Activated CD4-positive, alpha-beta T cell treated with anti-CD3 and anti-CD28 coated beads for 48 hours (primary cell): ENCODE results near the gene ZBTB16.

Experiments
- DNase-seq: peaks from one replicate; pipeline ENCODE4 v3.0.0-alpha.2; 2020

The ZBTB16 gene

DNA sequence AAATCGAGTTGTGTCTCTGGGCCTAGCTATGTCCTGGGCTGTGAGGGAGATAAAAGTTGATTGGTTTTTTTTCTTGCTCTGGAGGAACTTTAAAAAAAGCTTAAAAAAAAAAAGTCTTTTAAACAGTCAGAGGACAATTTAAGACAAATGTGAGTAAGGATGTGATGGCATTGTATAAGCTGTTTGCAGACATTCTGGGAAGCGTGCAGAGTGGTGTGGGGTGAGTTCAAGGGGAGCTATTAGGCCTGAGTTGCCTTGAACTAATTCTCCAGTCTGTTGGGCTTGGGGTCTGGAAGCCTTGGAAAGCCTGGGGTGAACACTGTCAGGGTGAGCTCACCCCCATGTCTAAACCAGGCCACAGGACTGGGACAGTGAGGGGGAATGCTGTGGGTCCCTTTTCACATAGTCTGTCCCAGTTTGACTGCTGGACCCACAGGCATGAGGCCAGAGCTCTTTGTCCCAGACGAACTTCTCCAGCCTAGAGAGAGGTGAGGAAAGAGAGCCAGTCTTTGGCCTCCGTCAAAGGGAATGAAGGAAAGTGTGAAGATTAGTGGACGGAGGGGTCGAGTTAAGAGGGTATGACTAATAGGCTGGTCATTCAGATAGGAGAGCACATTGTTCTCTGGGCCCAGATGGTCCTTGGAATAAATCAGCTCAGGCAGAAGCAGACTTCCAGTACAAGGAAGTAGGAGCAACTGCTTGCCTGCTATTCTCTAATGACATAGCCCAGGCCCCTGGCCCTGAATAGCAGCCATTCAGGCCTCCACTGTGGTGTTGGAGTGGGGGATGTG, 160.2 kb downstream of the ZBTB16 start:
- DNase-seq: no peak

DNA sequence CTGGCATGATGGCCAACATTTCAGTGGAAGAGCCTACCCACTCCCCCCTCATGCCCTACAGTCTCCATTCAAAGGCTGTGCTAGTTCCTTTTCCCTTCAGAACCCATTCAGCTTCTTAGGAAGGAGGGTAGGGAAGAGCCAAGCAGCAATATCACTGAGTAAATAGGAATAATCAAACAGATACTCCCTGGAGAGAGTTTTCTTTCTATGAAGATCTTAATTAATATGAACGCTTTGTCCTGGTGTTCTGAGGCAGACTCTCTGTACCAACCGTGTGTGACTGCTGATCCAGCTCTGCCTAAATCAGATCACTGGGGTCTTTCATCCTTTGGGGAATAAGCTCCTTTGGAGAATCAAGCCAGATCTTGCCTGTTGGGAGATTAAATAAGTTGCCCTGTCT, 161.5 kb downstream of the ZBTB16 start:
- no peak for DNase-seq

DNA sequence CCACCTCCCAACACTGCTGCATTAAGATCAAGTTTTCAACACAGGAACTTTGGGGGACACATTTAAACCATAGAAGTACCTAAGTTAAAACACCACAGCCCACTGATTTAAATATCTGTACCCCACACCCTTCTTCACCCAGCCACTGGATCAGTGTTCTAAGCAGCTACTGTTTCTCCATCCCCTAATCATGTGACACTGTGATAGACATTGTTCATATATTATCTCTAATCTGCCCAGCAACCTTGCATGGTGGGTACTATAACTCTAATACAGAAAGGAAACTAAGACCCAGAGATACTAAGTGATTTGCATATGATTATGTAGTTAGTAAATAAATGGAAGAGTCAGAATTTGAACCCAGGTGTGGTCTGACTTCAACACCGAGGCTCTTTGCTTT, 166.2 kb downstream of the ZBTB16 start:
- no peak for DNase-seq

DNA sequence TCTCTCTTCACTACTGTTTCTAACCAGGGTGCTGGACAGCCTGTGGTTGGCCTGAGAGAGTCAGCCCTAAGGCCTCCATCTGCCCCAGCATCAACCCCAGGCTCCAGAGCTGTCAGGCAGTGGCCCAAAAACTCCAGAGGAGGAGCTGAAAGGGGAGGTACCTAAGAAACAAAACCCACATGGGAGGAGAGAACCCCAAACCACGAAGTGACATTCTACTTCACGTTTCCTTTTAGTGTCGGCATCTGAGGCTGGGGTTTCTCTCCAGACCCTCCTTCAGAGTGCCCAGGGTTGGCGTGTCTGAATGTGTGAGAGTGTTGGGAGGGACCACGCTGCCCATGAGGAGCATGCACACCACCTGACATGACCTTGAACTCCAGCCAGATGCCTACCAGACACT, 166.8 kb downstream of the ZBTB16 start:
- DNase-seq: no peak

DNA sequence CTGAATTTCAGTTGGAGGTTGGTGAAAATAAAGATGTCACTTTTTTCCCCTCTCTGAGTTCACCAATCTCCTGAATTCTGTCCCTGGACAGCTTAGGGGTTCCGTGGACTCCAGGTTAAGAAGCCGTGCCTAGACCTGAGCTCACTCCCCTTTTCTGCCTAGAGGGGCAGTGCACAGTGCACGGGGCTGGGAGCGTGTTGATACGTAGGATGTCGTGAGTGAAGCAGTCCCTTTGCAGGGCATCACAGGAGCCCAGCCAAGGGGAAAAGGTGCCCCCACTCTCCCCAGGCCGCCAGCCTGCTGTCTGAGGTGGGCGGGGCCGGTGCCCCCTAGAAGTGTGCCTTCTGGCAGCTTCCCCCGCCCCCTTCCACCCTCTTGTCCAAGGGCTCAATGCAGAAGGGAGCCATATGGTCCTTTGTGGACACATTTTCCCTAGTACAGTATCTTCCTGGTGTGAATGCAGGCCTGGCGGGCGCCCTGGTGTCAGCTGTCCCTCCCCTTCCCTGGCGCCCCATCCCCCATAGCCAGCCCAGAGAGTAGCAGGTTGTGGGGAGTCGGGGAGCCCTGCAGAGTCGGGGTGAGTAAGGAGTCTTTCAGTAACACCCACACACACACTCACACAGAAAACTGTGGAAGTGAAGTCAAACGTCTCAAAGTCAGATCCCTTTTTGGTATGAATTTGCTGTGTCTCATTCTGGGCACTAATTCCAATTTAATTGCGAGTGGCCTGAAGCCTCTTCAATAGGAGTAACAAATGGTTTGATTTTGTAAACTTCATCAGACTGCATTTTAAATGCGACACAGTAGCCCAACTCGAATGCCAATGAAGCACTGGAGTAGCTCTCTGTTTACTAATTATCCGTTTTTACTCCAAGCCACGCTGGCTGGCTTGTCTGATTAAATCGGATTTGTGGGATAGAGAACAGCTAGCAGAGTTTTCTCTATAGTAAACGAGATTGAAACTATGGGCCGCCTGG, 169.2 kb downstream of the ZBTB16 start:
- DNase-seq: no peak

DNA sequence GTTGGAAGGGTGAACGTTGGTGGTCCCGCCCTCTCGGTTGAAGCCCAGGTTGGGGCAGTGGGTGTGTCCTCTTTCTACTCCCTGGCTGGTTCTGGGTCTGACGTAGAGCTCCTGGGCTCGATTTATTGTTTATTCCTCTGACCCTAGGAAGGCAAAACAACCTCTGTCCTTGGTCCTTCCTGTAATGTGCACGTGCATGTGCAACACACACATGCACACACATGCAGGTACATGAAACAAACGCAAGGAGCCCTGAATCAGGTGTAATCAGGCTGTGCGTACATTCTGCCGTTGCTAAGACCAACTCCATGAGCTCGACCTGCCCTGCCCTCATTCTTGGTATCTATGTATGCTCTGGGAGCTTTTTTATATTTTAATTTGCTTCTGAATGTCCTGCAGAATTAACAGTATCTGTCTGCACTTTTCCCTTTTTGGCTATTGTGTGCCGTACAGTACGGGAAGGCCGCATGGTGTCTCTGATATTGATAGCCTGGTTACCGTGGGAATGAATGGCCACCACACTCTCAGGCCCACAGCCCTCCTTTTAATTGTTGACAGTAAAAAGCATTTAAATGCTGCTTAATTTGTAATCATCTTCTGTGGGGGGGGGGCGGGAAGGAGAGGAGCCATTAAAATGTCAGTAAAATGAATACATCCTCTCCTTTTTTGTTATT, 170.7 kb downstream of the ZBTB16 start:
- DNase-seq: no peak

DNA sequence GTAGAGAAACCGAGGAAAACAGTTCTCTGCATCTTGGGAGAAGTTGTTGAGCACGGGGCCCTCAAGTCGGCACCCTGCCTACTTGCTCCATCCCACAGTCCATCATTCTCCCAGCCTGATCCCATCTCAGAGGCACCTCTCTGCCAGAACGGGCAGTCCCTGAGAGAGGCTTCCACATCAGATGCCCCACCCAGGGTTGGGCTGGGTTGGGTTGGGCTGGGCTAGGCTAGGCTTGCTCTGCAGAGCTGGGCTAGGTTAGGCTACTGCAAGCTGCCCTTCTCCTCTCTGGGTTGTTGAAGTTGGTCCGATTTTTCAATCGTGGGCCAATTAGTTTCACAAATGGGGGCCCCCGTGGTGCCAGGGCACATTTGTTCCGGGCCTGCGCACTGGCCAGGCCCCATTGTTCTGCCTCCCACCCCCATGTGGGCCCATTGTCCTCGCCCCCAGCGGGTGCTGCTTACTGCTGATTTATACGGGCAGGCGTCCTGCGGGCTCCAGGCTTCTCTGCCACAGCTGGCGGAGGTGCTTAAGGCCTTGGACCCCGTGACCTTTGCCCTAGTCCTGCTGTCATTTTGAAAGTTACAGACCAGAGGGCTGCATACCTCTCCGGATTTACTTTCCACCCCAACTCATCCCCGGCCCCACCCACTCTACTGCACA, 173.0 kb downstream of the ZBTB16 start:
- DNase-seq: no peak

DNA sequence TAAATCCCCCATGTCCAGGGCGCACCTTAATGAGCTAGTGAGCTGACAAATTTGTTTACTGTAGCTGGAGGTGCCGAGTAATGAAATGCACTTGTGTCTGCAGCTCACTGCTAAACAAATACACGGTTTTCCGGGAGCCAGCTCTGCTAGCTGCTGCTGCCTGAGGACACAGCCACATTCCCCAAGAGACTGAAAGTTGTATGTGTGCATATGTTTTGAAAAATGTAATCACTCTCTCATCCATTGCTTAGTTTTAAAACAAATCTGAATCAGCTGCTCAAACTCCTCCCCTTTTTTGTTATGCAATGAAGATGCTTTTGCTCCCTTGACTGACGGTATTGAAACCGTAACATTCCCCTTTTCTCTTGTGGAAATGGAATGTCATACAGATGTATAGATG, 174.2 kb downstream of the ZBTB16 start:
- no peak for DNase-seq

DNA sequence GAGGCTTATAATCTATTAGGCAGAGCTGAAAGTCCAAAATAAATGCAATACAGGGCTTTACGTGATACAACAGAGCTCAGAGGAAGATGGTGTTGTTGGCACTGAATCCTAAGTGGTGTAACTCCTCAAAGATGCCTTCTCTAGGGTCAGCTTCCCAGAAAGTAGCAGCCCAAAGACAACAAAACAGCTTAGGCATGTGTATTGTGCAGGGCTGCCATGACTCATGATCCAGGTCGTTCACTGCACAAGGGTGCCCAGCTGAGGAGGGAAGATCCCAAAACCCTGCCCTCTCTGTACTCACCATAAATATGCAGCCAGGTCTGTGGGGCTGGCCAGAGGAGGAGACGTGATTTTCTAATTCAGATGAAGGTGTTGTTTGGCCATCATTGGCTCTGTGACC, 177.3 kb downstream of the ZBTB16 start:
- DNase-seq: no peak

DNA sequence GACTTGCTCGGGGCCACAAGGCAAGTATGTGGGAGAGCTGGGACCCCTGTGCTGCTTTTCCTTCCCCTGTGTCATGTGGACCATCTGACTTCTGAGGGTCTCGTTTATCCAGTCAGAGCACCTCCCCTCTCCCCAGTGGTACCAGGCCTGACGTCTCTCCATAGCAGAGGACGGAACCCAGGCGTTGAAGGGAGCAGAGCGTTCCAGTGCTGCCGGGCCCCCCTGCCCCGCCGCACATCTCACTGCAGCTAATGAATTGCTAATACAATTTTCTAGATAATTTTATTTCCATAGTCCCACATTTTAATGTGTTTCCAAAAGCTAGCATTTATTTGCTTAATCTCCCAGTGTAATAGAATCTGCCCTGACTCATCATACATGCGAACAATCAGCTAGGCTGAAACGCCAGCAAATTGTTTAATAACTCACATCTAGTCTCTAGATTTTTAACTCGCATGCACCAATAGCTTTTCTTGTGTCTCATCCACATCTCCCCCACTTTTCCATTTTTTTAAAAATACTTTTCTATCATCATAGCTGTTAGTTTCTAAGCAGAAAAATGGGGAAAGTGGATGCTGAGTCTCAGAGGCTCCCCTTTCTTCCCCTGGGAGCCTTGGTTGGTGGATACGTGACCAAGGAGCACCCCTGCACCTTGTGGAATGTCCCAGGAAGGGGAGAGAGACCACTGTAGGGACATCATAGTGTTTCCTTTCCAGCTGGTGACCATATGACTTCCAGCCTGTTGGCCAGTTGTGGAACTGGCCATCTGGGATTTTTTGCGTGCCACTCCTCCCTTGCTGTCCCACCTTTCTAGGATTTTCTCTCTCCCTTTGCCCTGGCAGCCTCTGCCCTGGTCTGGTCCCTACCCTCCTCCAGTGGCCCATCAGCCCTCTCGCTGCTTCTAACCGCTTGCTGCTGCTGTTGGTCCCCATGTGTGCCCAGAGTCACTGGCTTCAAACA, 178.1 kb downstream of the ZBTB16 start:
- no peak for DNase-seq

DNA sequence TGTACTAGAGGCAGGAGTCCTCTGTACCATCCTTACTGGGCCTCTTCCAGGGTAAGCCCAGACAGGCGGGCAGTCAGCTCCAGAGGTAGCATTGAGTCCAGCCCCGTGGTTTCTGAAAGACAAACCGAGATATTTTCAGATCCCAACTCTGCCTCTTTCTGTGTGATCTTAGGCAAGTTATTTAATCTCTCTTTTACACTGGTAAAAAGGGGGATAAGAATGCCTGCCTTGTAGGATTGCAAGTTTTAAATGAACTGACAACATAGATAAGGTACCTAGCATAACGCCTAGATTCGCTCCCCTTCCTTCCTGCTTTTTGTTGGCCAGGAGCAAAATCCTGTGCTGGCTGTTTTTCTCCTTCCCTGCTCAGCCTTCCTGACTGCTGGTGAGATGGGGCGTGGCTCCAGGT, 180.2 kb downstream of the ZBTB16 start:
- no peak for DNase-seq

DNA sequence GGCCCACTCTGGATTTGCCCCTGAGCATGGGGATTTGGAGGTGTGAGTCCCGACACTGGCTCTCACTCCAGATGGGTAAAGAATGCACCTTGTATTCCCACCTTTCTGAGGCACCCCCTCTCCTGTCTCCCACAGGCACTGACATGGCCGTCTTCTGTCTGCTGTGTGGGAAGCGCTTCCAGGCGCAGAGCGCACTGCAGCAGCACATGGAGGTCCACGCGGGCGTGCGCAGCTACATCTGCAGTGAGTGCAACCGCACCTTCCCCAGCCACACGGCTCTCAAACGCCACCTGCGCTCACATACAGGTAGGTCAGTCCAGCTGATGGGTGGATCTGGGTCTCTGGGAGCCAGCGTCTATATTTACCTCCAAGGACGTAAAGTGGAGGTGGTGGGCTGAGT, 182.5 kb downstream of the ZBTB16 start:
- no peak for DNase-seq

DNA sequence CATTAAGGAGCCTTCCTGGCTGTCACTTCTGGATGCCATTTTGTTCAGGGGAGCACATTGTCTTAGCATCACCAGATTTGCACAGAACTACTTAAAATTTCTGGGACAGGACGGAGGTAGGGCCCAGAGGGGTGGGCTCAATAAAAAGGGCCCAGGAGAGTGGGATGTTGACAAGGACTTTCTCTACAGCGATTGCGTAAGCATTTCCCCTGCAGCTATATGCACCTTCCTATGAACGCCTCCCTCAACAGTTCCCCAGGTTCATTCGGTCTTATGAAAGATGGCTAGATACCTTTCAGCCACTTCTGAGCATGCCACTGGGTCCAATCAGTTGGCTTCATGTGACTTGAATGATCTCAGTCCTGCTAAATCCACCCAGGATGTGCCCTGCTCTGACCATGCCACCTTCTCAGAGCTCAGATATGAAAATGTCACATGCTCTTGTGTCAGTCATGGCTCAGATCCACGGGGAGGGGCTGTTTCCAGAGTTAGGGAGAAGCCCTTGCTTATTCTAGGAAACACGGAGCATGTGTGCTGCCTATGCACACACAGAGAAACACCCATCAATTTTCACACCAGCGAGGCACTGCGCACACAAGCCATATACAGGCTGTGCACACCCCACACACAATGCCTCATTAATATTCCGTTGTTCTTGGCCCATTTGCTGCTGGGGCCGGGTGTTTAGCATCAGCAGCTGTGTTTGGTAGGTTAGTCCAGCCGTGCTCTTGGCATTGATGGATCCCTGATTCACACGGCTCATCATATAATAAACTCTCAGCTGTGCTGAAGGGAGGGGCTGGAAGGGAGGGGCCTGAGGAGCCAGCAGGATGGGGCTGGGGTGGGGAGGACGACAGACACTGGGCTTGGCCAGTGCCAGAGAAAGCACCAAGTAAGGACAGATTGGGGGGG, 184.2 kb downstream of the ZBTB16 start:
- DNase-seq: no peak

DNA sequence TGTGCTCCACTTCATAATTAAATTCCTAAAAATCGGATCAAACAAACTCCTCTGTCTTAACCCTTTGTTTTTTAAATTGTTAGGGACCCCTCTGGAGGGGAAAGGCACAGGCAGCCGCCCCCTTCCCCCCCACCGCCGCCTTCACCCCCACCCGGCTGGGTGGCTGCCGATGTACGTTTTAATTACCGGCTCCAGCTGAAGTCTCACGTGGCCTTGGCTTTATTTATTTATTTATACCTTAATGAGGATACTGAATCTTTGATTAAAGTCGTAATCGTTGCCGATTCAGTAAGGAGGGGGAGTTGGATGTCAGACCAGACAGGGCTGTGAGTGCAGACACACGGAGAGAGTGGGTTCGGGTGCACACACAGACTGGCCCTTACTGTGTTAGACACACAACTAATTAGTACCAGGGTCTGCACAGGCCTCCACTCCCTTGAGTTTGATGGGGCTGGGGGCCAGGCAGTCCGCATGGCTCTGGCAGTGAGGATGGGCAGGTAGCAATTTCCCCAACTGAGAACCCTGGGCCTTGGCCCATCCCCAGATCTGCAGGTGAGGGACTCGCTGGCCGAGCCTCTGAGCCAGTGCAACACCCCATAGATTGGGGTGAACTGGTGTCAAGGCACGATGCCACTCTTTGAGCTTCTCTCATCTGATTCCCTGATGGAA, 185.3 kb downstream of the ZBTB16 start:
- DNase-seq: no peak

DNA sequence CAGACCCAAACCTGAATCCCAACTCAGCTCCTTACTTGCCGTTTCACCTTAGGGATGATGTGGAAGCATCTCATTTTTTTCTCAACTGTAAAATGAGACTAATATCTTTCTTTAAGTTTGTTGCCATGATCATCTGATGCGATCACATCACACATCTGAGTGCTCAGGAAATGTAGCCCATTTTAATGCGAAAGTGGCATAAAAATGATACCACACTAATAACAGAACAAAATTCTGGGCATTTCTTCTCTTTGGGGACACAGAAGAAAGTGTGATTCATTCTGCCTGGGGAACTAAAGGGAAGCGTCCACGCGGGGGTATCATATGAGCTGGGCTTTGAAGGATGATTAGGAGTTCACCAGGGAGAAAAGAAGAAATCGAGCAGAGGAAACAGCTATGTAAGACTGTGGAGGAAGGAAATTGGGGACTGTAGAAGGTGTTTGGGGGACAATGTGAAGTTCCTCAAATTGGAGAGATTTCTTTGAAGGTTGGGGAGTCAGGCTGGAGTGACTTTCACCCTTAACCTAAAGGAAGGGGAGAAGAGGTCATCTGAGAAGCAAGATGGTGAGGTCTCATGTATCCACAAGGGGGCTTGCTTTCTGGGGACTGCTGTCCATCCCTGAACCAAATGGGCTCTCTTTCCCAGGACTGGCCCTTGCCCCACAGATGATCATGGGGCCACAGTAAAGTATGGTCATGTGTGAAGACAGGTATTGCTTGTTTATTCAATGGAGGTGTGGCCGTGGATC, 187.0 kb downstream of the ZBTB16 start:
- DNase-seq: no peak

DNA sequence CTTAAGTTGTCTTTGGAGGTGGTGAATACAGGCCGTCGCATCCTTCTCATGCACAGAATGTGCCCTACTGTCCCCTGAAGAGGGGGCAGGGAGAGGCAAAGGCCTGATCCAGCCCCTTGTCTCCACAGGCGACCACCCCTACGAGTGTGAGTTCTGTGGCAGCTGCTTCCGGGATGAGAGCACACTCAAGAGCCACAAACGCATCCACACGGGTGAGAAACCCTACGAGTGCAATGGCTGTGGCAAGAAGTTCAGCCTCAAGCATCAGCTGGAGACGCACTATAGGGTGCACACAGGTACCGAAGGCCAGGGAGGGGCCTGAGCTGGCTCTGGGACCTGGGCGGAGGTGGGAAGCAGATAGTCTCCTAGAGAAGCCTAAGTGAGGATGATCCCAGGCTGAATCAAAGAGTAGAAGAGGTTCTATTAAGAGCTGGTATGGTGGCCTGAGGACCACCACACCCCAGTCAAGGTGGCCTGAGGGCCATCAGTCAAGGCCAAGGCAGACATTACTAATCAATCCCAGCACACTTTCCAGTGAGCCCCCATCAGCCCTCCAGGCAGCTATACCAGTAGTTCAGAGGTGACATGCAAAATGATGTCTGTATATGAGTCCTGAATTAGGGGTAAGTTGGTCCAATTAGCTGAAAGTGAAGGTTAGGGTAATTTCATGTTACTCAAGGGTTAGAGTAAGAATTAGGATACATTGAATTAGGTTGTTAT, 187.7 kb downstream of the ZBTB16 start:
- DNase-seq: no peak

DNA sequence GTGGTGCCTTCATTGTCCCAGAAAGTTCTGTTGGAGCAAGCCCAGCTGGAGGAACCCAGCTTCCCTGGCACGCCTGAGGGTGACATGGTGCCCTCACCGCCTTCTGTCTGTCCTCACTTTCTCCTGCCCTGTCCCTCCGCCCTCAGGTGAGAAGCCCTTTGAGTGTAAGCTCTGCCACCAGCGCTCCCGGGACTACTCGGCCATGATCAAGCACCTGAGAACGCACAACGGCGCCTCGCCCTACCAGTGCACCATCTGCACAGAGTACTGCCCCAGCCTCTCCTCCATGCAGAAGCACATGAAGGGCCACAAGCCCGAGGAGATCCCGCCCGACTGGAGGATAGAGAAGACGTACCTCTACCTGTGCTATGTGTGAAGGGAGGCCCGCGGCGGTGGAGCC, 190.7 kb downstream of the ZBTB16 start:
- DNase-seq: no peak

DNA sequence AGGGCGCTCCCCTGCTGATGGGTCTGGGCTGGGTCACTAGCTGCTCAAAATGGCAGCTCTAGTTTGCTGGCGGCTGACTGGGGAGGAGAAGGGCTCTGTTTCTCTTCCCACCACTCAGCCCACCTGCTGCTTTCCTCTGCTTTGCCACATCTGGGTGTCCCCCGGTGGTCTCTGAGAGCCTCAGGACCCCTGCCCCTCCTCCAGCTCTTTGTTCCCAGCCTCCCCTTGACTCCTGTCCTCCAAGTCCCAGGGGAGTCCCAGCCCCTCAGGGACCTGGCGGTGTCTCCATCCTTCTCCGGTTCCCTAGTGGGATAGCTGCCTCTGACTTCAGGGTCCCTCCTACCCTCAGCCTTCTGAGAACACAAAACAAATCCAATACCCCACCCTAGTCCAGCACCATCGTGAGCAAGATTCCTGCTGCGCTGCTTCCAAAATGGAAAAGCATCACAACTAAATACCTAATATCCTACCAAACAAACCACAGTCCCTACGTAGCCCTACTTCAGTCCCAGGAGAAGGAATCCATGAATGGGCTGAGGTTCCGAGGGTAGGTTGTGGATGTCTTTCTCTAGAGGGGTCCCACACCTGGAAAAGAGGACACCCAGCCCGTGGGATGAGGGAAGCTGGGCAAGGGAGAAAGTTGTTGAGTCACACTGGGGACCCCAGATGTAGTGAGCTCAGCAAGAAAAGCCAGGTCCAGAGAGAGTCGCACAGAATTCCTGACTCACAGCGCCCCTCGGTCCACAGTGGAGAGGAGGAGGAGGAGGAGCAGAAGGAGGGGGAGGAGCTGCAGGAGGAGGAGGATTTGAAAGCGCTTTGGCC, 191.7 kb downstream of the ZBTB16 start:
- no peak for DNase-seq
